ENCODE data around the gene MMP8.

MMP8 gene

GRCh38 chr11:102762361-102762767 is 37.6 kb upstream of the MMP8 start:
- ChIA-PET CTCF (no interaction called here), POLR2A (no interaction called here)
- DNase-seq (ENCODE audit: extremely low spot score), result no peak

DNA sequence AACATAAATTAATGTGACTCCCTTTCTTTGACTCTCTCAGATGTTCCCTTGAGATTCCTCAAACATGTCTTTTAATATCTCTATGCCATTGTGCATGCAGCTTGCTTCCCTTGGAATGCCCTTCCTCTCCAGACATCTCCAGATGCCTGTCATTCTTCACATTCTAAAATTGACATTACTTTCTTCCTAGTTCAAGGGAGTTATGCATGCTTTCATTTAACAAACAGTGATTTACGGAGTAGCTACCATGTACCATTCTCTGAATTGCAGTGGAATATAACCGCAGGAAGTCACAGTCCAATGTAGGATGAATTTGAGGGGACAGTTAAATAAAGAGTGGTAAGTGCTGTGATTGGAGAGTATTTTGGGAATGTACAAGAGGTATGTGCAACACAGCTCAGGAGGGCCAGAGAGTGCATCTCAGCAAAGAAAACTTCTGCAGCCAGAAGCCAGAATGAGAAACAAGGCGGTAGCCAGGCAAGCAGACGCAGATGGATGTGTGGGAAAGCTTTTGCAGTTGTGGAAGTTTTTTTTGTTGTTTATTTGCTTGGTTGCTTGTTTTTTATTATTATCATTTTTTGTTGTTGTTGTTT is 37.0 kb upstream of the MMP8 start:
- no peak for TF ChIP-seq BHLHE40 (IDR thresholded peaks at IDR 0.05; ENCODE audit: borderline replicate concordance)
- no peak for TF ChIP-seq SUZ12 (IDR thresholded peaks at IDR 0.05)
- POLR2A ChIA-PET, result no interaction called here

More at GRCh38 chr11:102762361-102762767, 37.6 kb upstream of the MMP8 start:
- TF ChIP-seq L3MBTL2 (conservative IDR thresholded peaks at IDR 0.05) (no peak), ZNF384 (IDR thresholded peaks at IDR 0.05) (no peak), FOXM1 (IDR thresholded peaks at IDR 0.05; ENCODE audit: borderline replicate concordance) (no peak), LEF1 (IDR thresholded peaks at IDR 0.05; ENCODE audit: borderline replicate concordance) (no peak), HDGF (IDR thresholded peaks at IDR 0.05; ENCODE audit: borderline replicate concordance) (no peak)

GRCh38 chr11:102760344-102761035 is 35.7 kb upstream of the MMP8 start:
- ChIA-PET CTCF (no interaction called here), POLR2A (interaction anchor here (0.6 kb wide), 1 partner anchor 349 kb away, joined by 3 read pairs; the partner anchor contains the start of gene DYNC2H1)
- TF ChIP-seq ELF4 (IDR thresholded peaks at IDR 0.05), result no peak
- TF ChIP-seq NFRKB (IDR thresholded peaks at IDR 0.05), result no peak
- no peak for TF ChIP-seq FOXK2 (IDR thresholded peaks at IDR 0.05)
- no peak for TF ChIP-seq LEF1 (IDR thresholded peaks at IDR 0.05; ENCODE audit: borderline replicate concordance)
- no peak for TF ChIP-seq SUZ12 (IDR thresholded peaks at IDR 0.05)
- TF ChIP-seq ZNF384 (IDR thresholded peaks at IDR 0.05), result no peak
- no peak for TF ChIP-seq L3MBTL2 (conservative IDR thresholded peaks at IDR 0.05)
- TF ChIP-seq BHLHE40 (IDR thresholded peaks at IDR 0.05; ENCODE audit: borderline replicate concordance), result no peak
- no peak for TF ChIP-seq HDGF (IDR thresholded peaks at IDR 0.05; ENCODE audit: borderline replicate concordance)
- TF ChIP-seq SP1 (IDR thresholded peaks at IDR 0.05), result no peak
- no peak for TF ChIP-seq CTBP1 (IDR thresholded peaks at IDR 0.05; ENCODE audit: borderline replicate concordance)
- TF ChIP-seq, protein P1, sequence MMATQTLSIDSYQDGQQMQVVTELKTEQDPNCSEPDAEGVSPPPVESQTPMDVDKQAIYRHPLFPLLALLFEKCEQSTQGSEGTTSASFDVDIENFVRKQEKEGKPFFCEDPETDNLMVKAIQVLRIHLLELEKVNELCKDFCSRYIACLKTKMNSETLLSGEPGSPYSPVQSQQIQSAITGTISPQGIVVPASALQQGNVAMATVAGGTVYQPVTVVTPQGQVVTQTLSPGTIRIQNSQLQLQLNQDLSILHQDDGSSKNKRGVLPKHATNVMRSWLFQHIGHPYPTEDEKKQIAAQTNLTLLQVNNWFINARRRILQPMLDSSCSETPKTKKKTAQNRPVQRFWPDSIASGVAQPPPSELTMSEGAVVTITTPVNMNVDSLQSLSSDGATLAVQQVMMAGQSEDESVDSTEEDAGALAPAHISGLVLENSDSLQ (IDR thresholded peaks at IDR 0.05), result no peak
- no peak for TF ChIP-seq ARNT (IDR thresholded peaks at IDR 0.05)
- no peak for TF ChIP-seq FOXA1 (IDR thresholded peaks at IDR 0.05)
- no peak for TF ChIP-seq TARDBP (IDR thresholded peaks at IDR 0.05)
- no peak for TF ChIP-seq FOXM1 (IDR thresholded peaks at IDR 0.05; ENCODE audit: borderline replicate concordance)
- no peak for DNase-seq (ENCODE audit: extremely low spot score)

More for the DNA sequence above, 37.0 kb upstream of the MMP8 start:
- no peak for DNase-seq (ENCODE audit: extremely low spot score)
- CTCF ChIA-PET, result no interaction called here

- no peak for DNase-seq (ENCODE audit: extremely low spot score)
- TF ChIP-seq ARNT (IDR thresholded peaks at IDR 0.05) (no peak), FOXA1 (IDR thresholded peaks at IDR 0.05) (no peak), NFRKB (IDR thresholded peaks at IDR 0.05) (no peak), HDGF (IDR thresholded peaks at IDR 0.05; ENCODE audit: borderline replicate concordance) (no peak), BHLHE40 (IDR thresholded peaks at IDR 0.05; ENCODE audit: borderline replicate concordance) (no peak), TARDBP (IDR thresholded peaks at IDR 0.05) (no peak)
- ChIA-PET POLR2A (no interaction called here), CTCF (no interaction called here)
Observed at GRCh38 chr11:102757823-102758549, 33.2 kb upstream of the MMP8 start.

- DNase-seq (ENCODE audit: extremely low spot score), result no peak
- ChIA-PET CTCF (no interaction called here), POLR2A (no interaction called here)
- TF ChIP-seq FOXM1 (IDR thresholded peaks at IDR 0.05; ENCODE audit: borderline replicate concordance), result no peak
- no peak for TF ChIP-seq LEF1 (IDR thresholded peaks at IDR 0.05; ENCODE audit: borderline replicate concordance)
- no peak for TF ChIP-seq L3MBTL2 (conservative IDR thresholded peaks at IDR 0.05)
- no peak for TF ChIP-seq CTBP1 (IDR thresholded peaks at IDR 0.05; ENCODE audit: borderline replicate concordance)
- TF ChIP-seq SP1 (IDR thresholded peaks at IDR 0.05), result no peak
- TF ChIP-seq ELF4 (IDR thresholded peaks at IDR 0.05), result no peak
- no peak for TF ChIP-seq BHLHE40 (IDR thresholded peaks at IDR 0.05; ENCODE audit: borderline replicate concordance)
- TF ChIP-seq NFRKB (IDR thresholded peaks at IDR 0.05), result no peak
- no peak for TF ChIP-seq FOXA1 (IDR thresholded peaks at IDR 0.05)
- TF ChIP-seq SUZ12 (IDR thresholded peaks at IDR 0.05), result no peak
- TF ChIP-seq TARDBP (IDR thresholded peaks at IDR 0.05), result no peak
- no peak for TF ChIP-seq HDGF (IDR thresholded peaks at IDR 0.05; ENCODE audit: borderline replicate concordance)
- TF ChIP-seq, protein P1 (IDR thresholded peaks at IDR 0.05), result no peak
- no peak for TF ChIP-seq ARNT (IDR thresholded peaks at IDR 0.05)
- no peak for TF ChIP-seq FOXK2 (IDR thresholded peaks at IDR 0.05)
- TF ChIP-seq ZNF384 (IDR thresholded peaks at IDR 0.05), result no peak
Observed at GRCh38 chr11:102753267-102753666, 28.5 kb upstream of the MMP8 start.

DNA sequence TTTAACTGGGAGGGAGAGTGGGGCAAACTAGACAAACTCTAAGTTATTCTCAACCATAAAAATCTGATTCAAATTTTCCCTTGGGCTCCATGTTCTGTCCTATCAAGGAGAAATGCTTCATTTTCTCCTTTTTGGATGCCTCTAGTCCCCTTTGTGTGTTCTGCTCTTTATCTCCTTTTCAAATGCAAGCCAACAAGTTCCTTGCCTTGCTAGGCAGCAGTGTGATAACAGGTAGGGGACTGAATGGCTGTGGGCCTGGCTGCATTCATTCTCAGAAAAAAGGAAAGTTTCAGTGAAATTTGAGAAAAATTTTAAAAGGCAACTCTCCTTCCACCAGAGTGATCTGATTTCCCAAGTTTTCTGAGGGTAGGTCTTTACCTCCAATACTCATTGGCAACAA is 26.9 kb upstream of the MMP8 start:
- ChIA-PET POLR2A (no interaction called here), CTCF (no interaction called here)
- TF ChIP-seq BHLHE40 (IDR thresholded peaks at IDR 0.05; ENCODE audit: borderline replicate concordance), result no peak
- no peak for TF ChIP-seq SP1 (IDR thresholded peaks at IDR 0.05)
- TF ChIP-seq HDGF (IDR thresholded peaks at IDR 0.05; ENCODE audit: borderline replicate concordance), result no peak
- no peak for TF ChIP-seq ARNT (IDR thresholded peaks at IDR 0.05)
- TF ChIP-seq LEF1 (IDR thresholded peaks at IDR 0.05; ENCODE audit: borderline replicate concordance), result no peak
- TF ChIP-seq TARDBP (IDR thresholded peaks at IDR 0.05), result no peak
- DNase-seq (ENCODE audit: extremely low spot score), result no peak

Measured in HEK293T (cell line).